Suprapubic skin (tissue), 4 donors: Measurements from ENCODE around the gene PIAS4. TPM values are rescaled to one million over a fixed set of nuclear protein-coding genes. Genes with fewer than 3 reads are reported as not detected.

Source experiments
- DNase-seq, 2 donors: peaks; one replicate each; pipeline ENCODE4 v3.0.0-alpha.2; 2019; ENCODE audit warnings: low spot score in 2 of 2
- H3K27ac ChIP-seq: fragments of 200-600 bp; sonication (generic); one replicate; pipeline ENCODE4 v1.5.1; 2019
- H3K27me3 ChIP-seq: fragments of 200-600 bp; sonication (generic); one replicate; pipeline ENCODE4 v1.5.1; 2019
- H3K36me3 ChIP-seq: fragments of 200-600 bp; sonication (generic); one replicate; pipeline ENCODE4 v1.5.1; 2019
- H3K4me1 ChIP-seq: fragments of 200-600 bp; sonication (generic); one replicate; pipeline ENCODE4 v1.5.1; 2019
- H3K4me3 ChIP-seq: fragments of 200-600 bp; sonication (generic); one replicate; pipeline ENCODE4 v1.5.1; 2019; ENCODE audit warnings: mild to moderate bottlenecking
- H3K9me3 ChIP-seq: fragments of 200-600 bp; sonication (generic); one replicate; pipeline ENCODE4 v1.5.1; 2019
- CTCF ChIP-seq, 2 donors: fragments of 200-600 bp in 1 of 2; fragments of 450-650 bp in 1 of 2; sonication (generic) in 1 of 2; IDR thresholded peaks; one replicate each; pipeline ENCODE4 v1.5.1; 2016 to 2019; ENCODE audit warnings: antibody characterized with exemption in 2 of 2, mild to moderate bottlenecking in 1 of 2, moderate library complexity in 1 of 2
- EP300 ChIP-seq: sonication (generic); formaldehyde crosslinking; IDR thresholded peaks from one replicate; pipeline ENCODE4 v1.6.1; 2017; ENCODE audit warnings: antibody characterized with exemption
- POLR2A ChIP-seq, 2 donors: fragments of 450-650 bp; IDR thresholded peaks; one replicate each; pipeline ENCODE4 v1.6.1; 2017; ENCODE audit warnings: antibody characterized with exemption in 2 of 2, mild to moderate bottlenecking in 2 of 2, moderate library complexity in 2 of 2
- POLR2AphosphoS5 ChIP-seq, 3 donors: sonication (generic); formaldehyde crosslinking; IDR thresholded peaks; one replicate each; pipeline ENCODE4 v1.6.1; 2017; ENCODE audit warnings: antibody characterized with exemption in 3 of 3
- WGBS: methylation state at CpG from one replicate; pipeline ENCODE4 v1.1.5; 2018; 5-methylcytosine and 5-hydroxymethylcytosine counted together
- total RNA-seq, 4 donors: library from RNA; depleted of rRNA; stranded (reverse); fragments of >200 nt; gene quantifications; one replicate each; pipeline ENCODE4 v1.1.0, GENCODE V29; 2016

PIAS4 gene
- total RNA-seq, 4 donors from 2014 or later: 17.1 to 28.7 (median 22.6) TPM

- WGBS: 78% methylated on average over 13 of the region's 19 CpGs
- Histone ChIP-seq H3K4me3 (no peak overlapping the region), H3K4me1 (peaks cover 7% of the 10 kb centered on the region), H3K36me3 (peaks cover 70% of the 10 kb centered on the region), H3K27me3 (no peaks in the 10 kb centered on the region), H3K9me3 (no peaks in the 10 kb centered on the region), H3K27ac (no peak overlapping the region)
- DNase-seq: no peak
- TF ChIP-seq CTCF (IDR thresholded peaks at IDR 0.05) (no peak), EP300 (no peak), POLR2AphosphoS5 (IDR thresholded peaks at IDR 0.05) (no peak), POLR2A (IDR thresholded peaks at IDR 0.05) (no peak)
Observed at GRCh38 chr19:4035018-4035566, 27.6 kb downstream of the PIAS4 start.

DNA sequence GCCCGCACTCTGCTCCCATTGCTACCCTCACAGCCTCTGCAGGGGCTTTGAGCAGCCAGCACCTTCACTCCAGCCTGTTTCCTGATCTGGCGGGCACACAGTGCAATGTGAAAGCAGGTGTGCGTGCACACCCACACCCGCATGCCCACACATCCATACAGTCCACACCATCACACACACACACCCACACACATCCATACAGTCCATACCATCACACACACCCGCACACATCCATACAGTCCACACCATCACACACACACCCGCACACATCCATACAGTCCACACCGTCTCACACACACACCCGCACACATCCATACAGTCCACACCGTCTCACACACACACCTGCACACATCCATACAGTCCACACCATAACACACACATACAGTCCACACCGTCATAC is 28.0 kb downstream of the PIAS4 start:
- Histone ChIP-seq H3K36me3 (peaks cover 69% of the 10 kb centered on the region), H3K27ac (no peak overlapping the region), H3K4me1 (peaks cover 7% of the 10 kb centered on the region), H3K27me3 (no peaks in the 10 kb centered on the region), H3K4me3 (no peak overlapping the region), H3K9me3 (no peaks in the 10 kb centered on the region)
- 84% methylated on average over 10 of the region's 10 CpGs for WGBS
- TF ChIP-seq POLR2AphosphoS5 (IDR thresholded peaks at IDR 0.05) (no peak), CTCF (IDR thresholded peaks at IDR 0.05) (no peak), POLR2A (IDR thresholded peaks at IDR 0.05) (no peak), EP300 (no peak)
- no peak for DNase-seq

- Histone ChIP-seq H3K27me3 (no peaks in the 10 kb centered on the region), H3K4me1 (peaks cover 7% of the 10 kb centered on the region), H3K9me3 (no peaks in the 10 kb centered on the region), H3K36me3 (peaks cover 72% of the 10 kb centered on the region), H3K4me3 (no peak overlapping the region), H3K27ac (no peak overlapping the region)
- TF ChIP-seq CTCF (IDR thresholded peaks at IDR 0.05): no peak
- no peak for TF ChIP-seq POLR2AphosphoS5 (IDR thresholded peaks at IDR 0.05)
- no peak for TF ChIP-seq EP300
- no peak for TF ChIP-seq POLR2A (IDR thresholded peaks at IDR 0.05)
- 93% methylated on average over 21 of the region's 25 CpGs for WGBS
- no peak for DNase-seq
Observed at GRCh38 chr19:4036576-4037300, 29.2 kb downstream of the PIAS4 start.

GRCh38 chr19:4037301-4037949 is 29.9 kb downstream of the PIAS4 start:
- WGBS: 94% methylated on average over 51 of the region's 54 CpGs
- Histone ChIP-seq H3K27me3 (no peaks in the 10 kb centered on the region), H3K9me3 (no peaks in the 10 kb centered on the region), H3K27ac (no peak overlapping the region), H3K4me1 (peaks cover 4% of the 10 kb centered on the region), H3K36me3 (peaks cover 73% of the 10 kb centered on the region), H3K4me3 (no peak overlapping the region)
- TF ChIP-seq POLR2AphosphoS5 (IDR thresholded peaks at IDR 0.05) (no peak), CTCF (IDR thresholded peaks at IDR 0.05) (no peak), POLR2A (IDR thresholded peaks at IDR 0.05) (no peak), EP300 (no peak)
- no peak for DNase-seq

DNA sequence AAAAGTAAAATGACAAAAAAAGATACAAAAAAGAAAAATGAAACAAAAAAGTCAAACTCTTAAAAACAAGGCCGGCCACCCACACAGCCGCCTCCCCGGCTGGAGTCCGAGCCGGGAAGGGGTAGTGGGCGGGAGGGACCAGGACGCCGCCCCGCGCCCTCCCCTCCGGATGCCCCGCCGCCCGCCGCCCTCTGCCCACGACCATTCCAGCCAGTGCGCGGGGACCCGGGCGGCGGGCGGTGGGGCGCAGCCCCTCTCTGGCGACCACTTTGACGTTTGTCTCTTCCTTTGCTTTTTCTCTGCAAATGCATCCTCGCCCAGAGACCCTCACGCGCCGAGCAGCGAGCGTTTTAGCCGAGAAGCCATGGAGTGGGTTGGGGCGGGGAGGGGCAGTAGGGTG is 30.5 kb downstream of the PIAS4 start:
- DNase-seq: no peak
- no peaks in the 10 kb centered on the region for H3K9me3 ChIP-seq
- H3K4me1 ChIP-seq: peaks cover 9% of the 10 kb centered on the region
- H3K36me3 ChIP-seq: peaks cover 69% of the 10 kb centered on the region
- TF ChIP-seq POLR2A (IDR thresholded peaks at IDR 0.05) (no peak), CTCF (IDR thresholded peaks at IDR 0.05) (no peak), EP300 (no peak), POLR2AphosphoS5 (IDR thresholded peaks at IDR 0.05) (no peak)
- no peaks in the 10 kb centered on the region for H3K27me3 ChIP-seq
- 88% methylated on average over 33 of the region's 33 CpGs for WGBS
- H3K4me3 ChIP-seq: no peak overlapping the region
- H3K27ac ChIP-seq: no peak overlapping the region
